LoVo (cell line): ENCODE measurements around the gene CBX8.
"Not testable (repeated sequence)": the region's sequence is repeated elsewhere in the genome, so short reads cannot be mapped to it uniquely, and the experiment has no call there.

ENCODE experiments used
- DNase-seq: peaks from one replicate; pipeline ENCODE4 v3.0.0-alpha.2; 2016; ENCODE audit warnings: low spot score

The CBX8 gene

GRCh38 chr17:79779084-79779529 lies 17.8 kb downstream of the CBX8 start:
- no peak for DNase-seq

GRCh38 chr17:79778504-79779083 lies 18.3 kb downstream of the CBX8 start:
- no peak for DNase-seq

GRCh38 chr17:79777894-79778503 lies 18.9 kb downstream of the CBX8 start, which contains the start of gene CBX2:
Gene CBX2 (plus strand): TSS chr17:79778148. CDS start chr17:79778236, 88 bp downstream.
- peak; percentile 83 for DNase-seq

GRCh38 chr17:79777120-79777893 lies 19.6 kb downstream of the CBX8 start:
- DNase-seq, result peak; percentile 45

GRCh38 chr17:79776376-79777119 lies 20.3 kb downstream of the CBX8 start:
- DNase-seq, result no peak

- no peak for DNase-seq
Observed at GRCh38 chr17:79775632-79776031, 21.2 kb downstream of the CBX8 start.

- no peak for DNase-seq
Observed at GRCh38 chr17:79774561-79774975, 22.3 kb downstream of the CBX8 start.

GRCh38 chr17:79772726-79773125 lies 24.2 kb downstream of the CBX8 start:
- not testable (repeated sequence) for DNase-seq

GRCh38 chr17:79771276-79771675 lies 25.6 kb downstream of the CBX8 start:
- no peak for DNase-seq

- no peak for DNase-seq
Observed at GRCh38 chr17:79769570-79770506, 27.0 kb downstream of the CBX8 start.

- DNase-seq, result no peak
Observed at GRCh38 chr17:79765708-79766107, 31.2 kb downstream of the CBX8 start.

- DNase-seq, result no peak
Observed at GRCh38 chr17:79761894-79762589, 34.8 kb downstream of the CBX8 start.

GRCh38 chr17:79760197-79760906 lies 36.5 kb downstream of the CBX8 start:
- no peak for DNase-seq

GRCh38 chr17:79758271-79758670 lies 38.6 kb downstream of the CBX8 start:
- DNase-seq, result no peak

- no peak for DNase-seq
Observed at GRCh38 chr17:79757140-79757745, 39.6 kb downstream of the CBX8 start.

- DNase-seq, result no peak
Observed at GRCh38 chr17:79755591-79755990, 41.3 kb downstream of the CBX8 start.

- DNase-seq, result not testable (repeated sequence)
Observed at GRCh38 chr17:79754903-79755302, 42.0 kb downstream of the CBX8 start.

GRCh38 chr17:79754370-79754769 lies 42.5 kb downstream of the CBX8 start:
- DNase-seq, result no peak

GRCh38 chr17:79752175-79752574 lies 44.7 kb downstream of the CBX8 start:
- no peak for DNase-seq
